HG03097 (cell line): ENCODE data around the gene RPL37A.

Experiments
- ATAC-seq: cut with Tn5 transposase; IDR thresholded peaks from one replicate; pipeline ENCODE4 v1.9.1; 2021; ENCODE audit not compliant: unreplicated experiment, low FRiP score

RPL37A gene

GRCh38 chr2:216486708-216487107, 11.9 kb upstream of the RPL37A start:
- ATAC-seq, result no peak

DNA sequence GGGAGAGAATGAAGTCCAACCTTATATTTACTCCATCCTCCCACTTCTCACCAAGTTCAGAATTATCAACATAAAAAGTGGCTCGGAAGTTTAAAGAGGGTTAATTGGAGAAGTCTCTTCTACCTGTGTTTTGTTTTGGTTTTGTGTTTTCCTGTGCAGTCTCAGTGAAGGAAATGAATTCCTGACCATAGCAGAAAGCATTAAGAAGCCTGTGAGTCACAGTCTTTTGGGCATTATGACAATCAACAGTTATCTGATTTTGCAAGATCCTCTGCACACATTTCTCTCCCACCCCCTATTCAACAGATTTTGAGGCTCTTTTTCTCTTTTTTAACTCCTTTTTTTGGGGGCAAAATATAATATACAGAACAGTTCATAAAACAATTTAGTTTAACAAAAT, 8.6 kb upstream of the RPL37A start:
- no peak for ATAC-seq

DNA sequence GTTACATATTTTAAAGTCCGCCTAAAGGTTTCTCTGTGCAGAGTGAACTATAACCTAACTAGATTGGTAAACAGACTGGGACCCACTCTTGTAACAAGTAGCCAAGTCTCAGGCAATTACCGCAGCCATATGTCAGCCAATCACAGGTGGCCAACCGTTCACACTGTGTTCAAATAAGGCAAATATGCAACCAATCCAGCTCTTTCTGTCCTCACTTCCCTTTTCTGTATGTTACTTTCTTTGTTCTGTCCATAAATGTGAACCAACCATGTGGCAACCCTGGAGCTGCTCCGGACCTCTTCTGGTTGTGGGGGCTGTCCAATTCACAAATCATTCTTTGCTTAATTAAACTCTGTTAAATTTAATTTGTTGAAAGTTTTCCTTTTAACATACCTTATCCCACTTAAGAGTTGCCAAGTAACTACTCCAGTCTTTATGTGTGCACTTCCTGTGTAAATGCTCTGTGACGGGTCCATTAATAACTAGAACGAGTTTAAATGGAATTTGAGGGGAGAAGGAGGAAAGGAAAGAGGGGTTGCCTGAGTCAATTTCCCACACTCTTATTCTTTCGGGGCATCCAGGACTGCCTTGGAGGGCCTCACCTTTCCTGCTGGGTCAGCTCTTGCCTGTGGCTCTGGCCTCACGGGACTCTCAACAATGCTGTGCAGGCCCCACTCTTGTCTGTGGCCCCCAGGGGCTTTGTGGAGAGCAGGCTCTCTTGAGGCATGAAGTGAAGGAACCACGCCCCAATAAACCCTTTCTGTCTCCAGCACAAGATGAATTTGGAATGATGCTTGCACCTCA, 6.6 kb upstream of the RPL37A start:
- peak; percentile 40 for ATAC-seq

GRCh38 chr2:216492597-216493333, 5.9 kb upstream of the RPL37A start:
- ATAC-seq, result no peak

GRCh38 chr2:216493334-216493685, 5.3 kb upstream of the RPL37A start:
- no peak for ATAC-seq

- no peak for ATAC-seq
These were observed 3.0 kb upstream of the RPL37A start for GRCh38 chr2:216495656-216496055.

DNA sequence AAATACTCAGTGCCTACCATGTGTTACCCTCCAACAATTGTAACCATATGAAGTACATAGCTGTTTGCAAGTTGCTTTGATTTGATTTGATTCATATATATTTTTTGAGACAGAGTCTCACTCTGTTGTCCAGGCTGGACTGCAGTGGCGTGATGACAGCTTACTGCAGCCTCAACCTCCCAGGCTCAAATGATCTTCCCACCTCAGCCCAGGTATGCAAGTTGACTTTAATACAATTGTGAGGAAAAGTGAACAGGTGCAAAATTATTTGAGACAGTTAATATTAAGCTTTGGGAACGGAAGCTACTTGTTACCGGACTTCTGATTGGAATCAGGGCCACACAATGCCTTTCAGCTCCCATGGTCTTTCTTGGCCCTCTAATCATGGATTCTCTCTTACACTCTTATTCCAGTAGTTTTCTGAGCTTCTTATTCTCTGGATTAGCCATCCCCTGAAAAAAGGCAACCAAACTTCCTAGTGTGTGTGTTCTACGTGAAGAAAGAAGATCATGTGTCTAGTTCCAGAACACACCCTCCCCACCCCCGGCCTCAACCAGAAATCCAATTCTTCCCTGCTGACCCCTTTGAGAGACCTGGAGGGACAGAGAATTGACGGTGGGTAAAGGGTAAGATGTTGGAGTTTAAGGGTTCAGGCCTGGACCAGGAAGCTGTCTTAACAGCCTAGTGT, 1.1 kb upstream of the RPL37A start:
- ATAC-seq, result no peak

GRCh38 chr2:216498070-216498378, 620 bp upstream of the RPL37A start:
- ATAC-seq, result no peak

DNA sequence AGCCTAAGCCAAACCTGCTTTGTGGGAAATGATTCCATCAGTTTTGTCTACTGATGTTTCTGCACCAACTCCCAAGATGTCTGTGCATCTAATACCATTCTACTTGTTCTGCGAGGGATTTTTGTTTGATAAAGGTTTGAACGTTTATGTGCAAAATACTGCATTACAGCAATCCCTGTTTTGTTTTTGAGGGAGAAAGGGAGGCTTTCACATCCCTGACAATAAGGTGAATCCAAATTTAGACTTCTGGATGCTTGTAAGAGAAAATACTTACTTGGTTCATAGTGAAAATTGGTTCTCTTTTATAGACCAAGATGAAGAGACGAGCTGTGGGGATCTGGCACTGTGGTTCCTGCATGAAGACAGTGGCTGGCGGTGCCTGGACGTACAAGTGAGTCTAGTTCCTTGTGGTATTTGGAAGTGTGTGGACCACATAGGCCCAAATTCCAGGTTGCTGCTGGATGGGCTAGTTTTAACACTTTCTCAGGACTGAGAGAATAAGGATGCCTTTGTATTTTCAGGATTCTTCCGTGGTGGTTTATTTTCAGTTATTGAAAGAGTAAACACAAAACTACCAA, 1.1 kb downstream of the RPL37A start:
- no peak for ATAC-seq

GRCh38 chr2:216500572-216500971, 1.9 kb downstream of the RPL37A start:
- ATAC-seq, result no peak

- no peak for ATAC-seq
These were observed 3.2 kb downstream of the RPL37A start for GRCh38 chr2:216501854-216502253.

DNA sequence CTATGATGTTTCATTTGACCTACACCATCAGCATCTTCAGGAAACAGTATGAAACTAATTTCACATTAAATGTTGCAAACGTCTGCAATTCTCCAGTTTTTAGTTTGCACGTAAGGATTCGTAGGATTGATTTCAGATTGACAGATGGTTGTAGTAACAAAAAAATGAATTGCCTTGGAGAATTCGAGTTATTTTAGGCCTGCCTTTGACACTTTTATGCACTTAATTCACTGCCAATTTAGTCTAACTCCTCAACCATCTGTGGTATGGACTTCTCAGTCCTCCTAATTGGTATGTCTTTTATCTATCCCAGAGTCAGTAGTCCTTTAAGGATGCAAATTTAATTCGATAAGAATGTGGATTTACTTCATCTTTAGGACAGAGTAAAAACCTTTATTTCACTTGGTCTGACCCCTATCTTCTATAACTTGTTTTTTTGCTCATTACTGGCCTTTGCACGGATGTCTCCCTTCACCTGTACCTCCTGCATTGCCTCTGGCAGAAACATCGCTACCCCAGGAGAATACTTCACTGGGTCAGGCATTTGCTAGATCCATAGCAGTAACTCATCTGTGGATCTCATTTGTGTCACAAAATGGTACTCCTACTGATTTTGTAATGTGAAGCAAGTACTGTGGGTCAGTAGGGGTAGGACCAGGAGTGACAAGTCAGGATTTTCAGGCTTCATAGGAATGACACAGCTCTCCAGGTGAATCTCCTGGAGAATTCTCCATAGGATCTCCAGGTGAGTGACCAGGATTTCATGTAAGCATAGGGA, 3.9 kb downstream of the RPL37A start:
- ATAC-seq, result no peak

DNA sequence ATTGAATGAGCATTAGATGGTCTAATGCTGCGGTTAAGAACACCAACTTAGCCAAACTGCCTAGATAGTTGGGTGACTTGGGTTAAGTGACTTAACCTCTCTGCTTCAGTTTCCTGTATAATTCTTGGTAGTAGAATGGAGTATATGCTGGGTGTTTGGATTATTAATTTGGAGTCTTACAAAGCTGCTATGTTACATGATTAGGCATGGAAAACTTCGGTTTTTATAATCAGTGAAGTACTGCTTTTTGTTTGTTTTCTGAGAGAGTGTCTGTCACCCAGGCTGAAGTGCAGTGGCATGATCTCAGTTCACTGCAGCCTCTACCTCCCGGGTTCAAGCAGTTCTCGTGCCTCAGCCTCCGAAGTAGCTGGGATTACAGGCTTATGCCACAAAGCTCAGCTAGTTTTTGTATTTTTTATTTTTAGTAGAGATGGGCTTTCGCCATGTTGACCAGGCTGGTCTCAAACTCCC, 4.5 kb downstream of the RPL37A start:
- ATAC-seq, result no peak

- no peak for ATAC-seq
These were observed 5.2 kb downstream of the RPL37A start for GRCh38 chr2:216503697-216504375.

- ATAC-seq, result no peak
These were observed 5.7 kb downstream of the RPL37A start for GRCh38 chr2:216504376-216504762.

DNA sequence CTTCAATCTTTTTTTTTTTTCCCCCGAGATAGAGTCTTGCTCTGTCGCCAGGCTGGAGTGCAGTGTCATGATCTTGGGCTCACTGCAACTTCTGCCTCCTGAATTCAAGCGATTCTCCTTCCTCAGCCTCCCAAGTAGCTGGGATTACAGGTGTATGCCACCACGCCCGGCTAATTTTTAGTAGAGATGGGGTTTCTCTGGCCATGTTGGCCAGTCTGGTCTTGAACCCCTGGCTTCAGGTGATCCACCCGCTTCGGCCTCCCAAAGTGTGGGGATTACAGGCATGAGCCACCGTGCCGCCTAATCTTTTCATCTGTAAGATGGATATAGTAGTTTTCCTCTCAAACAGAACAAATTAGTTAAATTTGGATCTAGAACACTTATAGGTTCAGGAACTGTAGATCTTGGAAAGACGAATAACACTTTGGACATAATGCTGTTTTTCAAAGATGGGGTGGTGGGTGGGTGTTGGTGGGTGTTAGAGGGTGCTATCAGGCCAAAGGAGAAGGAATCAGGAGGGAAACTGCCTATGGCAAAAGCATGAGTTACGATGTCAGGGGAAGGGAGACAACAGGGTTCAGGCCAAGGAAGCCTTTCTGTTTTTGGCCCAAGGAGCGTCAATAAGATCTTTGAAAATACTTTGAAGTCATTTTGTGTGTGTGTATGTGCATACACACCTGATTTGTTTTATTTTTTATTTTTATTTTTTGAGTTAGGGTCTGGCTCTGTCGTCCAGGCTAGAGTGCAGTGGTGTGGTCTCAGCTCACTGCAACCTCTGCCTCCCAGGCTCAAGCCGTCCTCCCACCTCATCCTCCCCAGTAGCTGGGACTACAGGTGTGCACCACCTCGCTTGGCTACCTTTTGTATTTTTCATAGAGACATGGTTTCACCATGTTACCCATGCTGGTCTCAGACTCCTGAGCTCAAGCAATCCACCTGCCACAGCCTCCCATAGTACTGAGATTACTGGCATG, 6.8 kb downstream of the RPL37A start:
- ATAC-seq, result no peak

DNA sequence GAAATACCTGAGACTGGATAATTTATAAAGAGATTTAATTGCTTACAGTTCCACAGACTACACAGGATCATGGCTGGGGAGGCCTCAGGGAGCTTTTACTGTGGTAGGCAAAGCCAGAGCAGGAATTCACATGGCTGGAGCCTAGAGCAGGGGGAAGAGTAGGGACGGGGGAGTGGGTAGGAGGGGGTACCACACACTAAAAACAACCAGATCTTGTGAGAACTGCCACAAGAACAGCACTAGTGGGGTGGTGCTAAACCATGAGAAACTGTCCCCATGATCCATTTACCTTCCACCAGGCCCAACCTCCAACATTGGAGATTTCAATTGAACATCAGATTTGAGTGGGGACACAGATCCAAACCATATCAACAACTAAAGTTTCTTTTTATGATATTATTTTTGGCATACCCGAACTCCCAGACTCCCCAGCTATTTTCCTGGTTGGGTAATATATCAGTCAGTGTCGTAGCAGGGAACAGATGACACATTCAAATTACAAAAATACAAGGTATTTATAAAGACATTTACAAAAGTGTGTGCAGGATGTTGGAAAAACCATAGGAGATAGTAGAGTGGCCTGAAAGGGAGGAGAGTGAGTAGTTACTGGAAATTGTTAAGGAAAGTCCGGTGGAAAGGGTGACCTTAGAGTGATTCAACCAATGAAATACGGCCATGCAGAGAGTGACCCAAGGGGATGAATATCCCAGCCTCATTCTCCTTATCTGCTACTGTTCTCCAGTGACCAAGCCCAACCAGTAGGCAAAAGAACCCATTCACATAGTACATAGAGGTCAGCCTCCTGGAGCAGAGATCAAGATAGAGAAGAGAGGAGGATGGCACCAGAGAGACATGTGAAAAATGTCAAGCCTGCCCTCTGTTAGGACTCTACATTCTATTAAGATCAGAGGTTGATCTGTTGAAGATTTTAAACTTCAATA, 8.8 kb downstream of the RPL37A start:
- no peak for ATAC-seq

DNA sequence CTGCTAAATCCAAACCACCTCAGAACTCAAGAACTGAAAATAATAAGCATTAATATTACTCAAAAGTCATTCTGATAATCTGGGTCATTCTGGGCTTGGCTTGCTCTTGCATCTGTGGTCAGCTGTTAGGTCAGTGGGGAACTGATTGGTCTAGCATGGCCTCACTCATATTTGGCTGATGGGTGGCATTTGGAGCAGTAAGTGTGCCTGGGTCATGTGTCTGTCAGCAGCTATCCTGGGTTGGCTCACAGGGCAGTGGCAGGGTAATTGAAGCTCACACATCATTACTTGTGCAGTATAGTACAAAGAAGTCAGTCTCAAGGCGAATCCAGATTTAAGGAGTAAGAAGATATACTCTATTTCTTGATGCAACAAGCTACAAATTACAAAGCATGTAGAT, 9.6 kb downstream of the RPL37A start:
- no peak for ATAC-seq
